HEK293 (cell line): ENCODE data around the gene ZFP92.

ENCODE experiments used
- CTCF ChIA-PET: fragments of 350-600 bp; formaldehyde crosslinking; extraction: SDS; loops from one replicate; lab custom pipeline; 2021; ENCODE audit warnings: antibody characterized with exemption; lab: Yijun Ruan, JAX
- POLR2A ChIA-PET: fragments of 300-600 bp; formaldehyde crosslinking; extraction: SDS; loops from one replicate; lab custom pipeline; 2020; ENCODE audit warnings: antibody characterized with exemption, inconsistent platforms; lab: Yijun Ruan, JAX
- H3K27ac ChIP-seq: fragments of 200-500 bp; sonication (Bioruptor generic); 2 replicates; pipeline ENCODE4 v1.5.1; 2014; ENCODE audit warnings: low read depth, low read length, control low read depth, inconsistent platforms; ENCODE audit errors: extremely low read depth
- H3K36me3 ChIP-seq, 2 experiments: fragments of 200-500 bp in 1 of 2; sonication (Bioruptor generic) in 1 of 2; 1 replicate in 1 of 2; 2 replicates in 1 of 2; pipeline ENCODE4 v1.5.1; 2014 to 2017; ENCODE audit warnings: inconsistent platforms in 2 of 2, low read length in 2 of 2; ENCODE audit not compliant: control insufficient read depth in 2 of 2, insufficient read depth in 1 of 2
- H3K4me1 ChIP-seq: fragments of 200-500 bp; sonication (Bioruptor generic); 2 replicates; pipeline ENCODE4 v1.5.1; 2014; ENCODE audit warnings: mild to moderate bottlenecking, low read length, inconsistent platforms; ENCODE audit not compliant: control insufficient read depth, insufficient read depth
- H3K4me3 ChIP-seq: 2 replicates; pipeline ENCODE4 v1.5.1; 2011; ENCODE audit warnings: low read depth, mild to moderate bottlenecking, control low read depth, low read length, moderate library complexity
- H3K9me3 ChIP-seq: fragments of 200-500 bp; sonication (Bioruptor generic); 2 replicates; pipeline ENCODE4 v1.5.1; 2014; ENCODE audit warnings: low read depth, low read length, inconsistent platforms; ENCODE audit not compliant: control insufficient read depth, insufficient read depth
- AEBP2 ChIP-seq: fragments of 450-650 bp; formaldehyde crosslinking; IDR thresholded peaks from 2 replicates; pipeline ENCODE4 v1.5.1; 2016; ENCODE audit warnings: missing biosample characterization, missing genetic modification characterization, borderline replicate concordance
- KLF7 ChIP-seq: fragments of 450-650 bp; formaldehyde crosslinking; IDR thresholded peaks from 2 replicates; pipeline ENCODE4 v1.5.1; 2016; ENCODE audit warnings: missing biosample characterization, missing genetic modification characterization, borderline replicate concordance
- MZF1 ChIP-seq: fragments of 450-650 bp; formaldehyde crosslinking; IDR thresholded peaks from 2 replicates; pipeline ENCODE4 v1.5.1; 2017; ENCODE audit warnings: missing biosample characterization, missing genetic modification characterization, borderline replicate concordance
- PRDM4 ChIP-seq: fragments of 450-650 bp; formaldehyde crosslinking; IDR thresholded peaks from 2 replicates; pipeline ENCODE4 v1.5.1; 2017; ENCODE audit warnings: missing biosample characterization, missing genetic modification characterization
- SP7 ChIP-seq: fragments of 450-650 bp; formaldehyde crosslinking; IDR thresholded peaks from 2 replicates; pipeline ENCODE4 v1.5.1; 2016; ENCODE audit warnings: missing biosample characterization, missing genetic modification characterization
- ZBTB10 ChIP-seq: fragments of 450-650 bp; formaldehyde crosslinking; IDR thresholded peaks from 2 replicates; pipeline ENCODE4 v1.5.1; 2016; ENCODE audit warnings: missing biosample characterization, missing genetic modification characterization
- ZBTB17 ChIP-seq: fragments of 450-650 bp; formaldehyde crosslinking; IDR thresholded peaks from 2 replicates; pipeline ENCODE4 v1.5.1; 2016; ENCODE audit warnings: missing biosample characterization, missing genetic modification characterization
- ZBTB8A ChIP-seq: fragments of 450-650 bp; formaldehyde crosslinking; IDR thresholded peaks from 2 replicates; pipeline ENCODE4 v1.5.1; 2016; ENCODE audit warnings: missing biosample characterization, missing genetic modification characterization
- ZIC2 ChIP-seq: fragments of 450-650 bp; formaldehyde crosslinking; IDR thresholded peaks from 2 replicates; pipeline ENCODE4 v1.5.1; 2016; ENCODE audit warnings: missing biosample characterization, missing genetic modification characterization
- ZNF155 ChIP-seq: fragments of 450-650 bp; formaldehyde crosslinking; IDR thresholded peaks from 2 replicates; pipeline ENCODE4 v1.5.1; 2016; ENCODE audit warnings: missing biosample characterization, missing genetic modification characterization
- ZNF302 ChIP-seq: fragments of 450-650 bp; formaldehyde crosslinking; IDR thresholded peaks from 2 replicates; pipeline ENCODE4 v1.5.1; 2016; ENCODE audit warnings: missing biosample characterization, missing genetic modification characterization, low read depth
- ZNF350 ChIP-seq: fragments of 450-650 bp; formaldehyde crosslinking; IDR thresholded peaks from 2 replicates; pipeline ENCODE4 v1.5.0; 2017; ENCODE audit warnings: missing biosample characterization, mild to moderate bottlenecking, missing genetic modification characterization
- ZNF362 ChIP-seq: fragments of 450-650 bp; formaldehyde crosslinking; IDR thresholded peaks from 2 replicates; pipeline ENCODE4 v1.5.1; 2016; ENCODE audit warnings: missing biosample characterization, missing genetic modification characterization
- ZNF544 ChIP-seq: fragments of 450-650 bp; formaldehyde crosslinking; IDR thresholded peaks from 2 replicates; pipeline ENCODE4 v1.5.0; 2017; ENCODE audit warnings: missing biosample characterization, missing genetic modification characterization
- ZNF548 ChIP-seq: fragments of 450-650 bp; formaldehyde crosslinking; IDR thresholded peaks from 2 replicates; pipeline ENCODE4 v1.5.1; 2016; ENCODE audit warnings: missing biosample characterization, missing genetic modification characterization
- ZNF560 ChIP-seq: fragments of 450-650 bp; formaldehyde crosslinking; IDR thresholded peaks from 2 replicates; pipeline ENCODE4 v1.5.1; 2017; ENCODE audit warnings: missing biosample characterization, missing genetic modification characterization, borderline replicate concordance
- ZNF610 ChIP-seq: fragments of 450-650 bp; formaldehyde crosslinking; IDR thresholded peaks from 2 replicates; pipeline ENCODE4 v1.5.1; 2016; ENCODE audit warnings: missing biosample characterization, missing genetic modification characterization, borderline replicate concordance
- ZNF704 ChIP-seq: fragments of 450-650 bp; formaldehyde crosslinking; IDR thresholded peaks from 2 replicates; pipeline ENCODE4 v1.5.1; 2016; ENCODE audit warnings: missing biosample characterization, missing genetic modification characterization
- ZSCAN23 ChIP-seq: fragments of 450-650 bp; formaldehyde crosslinking; IDR thresholded peaks from 2 replicates; pipeline ENCODE4 v1.5.1; 2016; ENCODE audit warnings: missing biosample characterization, missing genetic modification characterization

ZFP92 gene

GRCh38 chrX:153448556-153449367, 37.5 kb downstream of the ZFP92 start:
- no peak for TF ChIP-seq ZIC2 (tag by site-specific recombination)
- no peak for TF ChIP-seq SP7 (tag by site-specific recombination)
- TF ChIP-seq ZNF544: no peak
- no peak for TF ChIP-seq AEBP2 (tag by site-specific recombination)
- no peak for TF ChIP-seq ZSCAN23 (tag by site-specific recombination)
- no peak for TF ChIP-seq PRDM4
- no peak for TF ChIP-seq KLF7 (tag by site-specific recombination)
- no peak for TF ChIP-seq MZF1 (tag by site-specific recombination)
- no peak for TF ChIP-seq ZNF155 (tag by site-specific recombination)
- no peak for TF ChIP-seq ZBTB17
- TF ChIP-seq ZNF350 (tag by site-specific recombination): no peak
- TF ChIP-seq ZNF560: no peak
- no peak for TF ChIP-seq ZNF704
- TF ChIP-seq ZBTB8A: no peak
- TF ChIP-seq ZNF362 (tag by site-specific recombination): no peak
- no peak for TF ChIP-seq ZNF548 (tag by site-specific recombination)
- no peak for TF ChIP-seq ZBTB10 (tag by site-specific recombination)
- no peak for TF ChIP-seq ZNF610 (tag by site-specific recombination)
- no peak for TF ChIP-seq ZNF302 (tag by site-specific recombination)
- peaks cover 0 to 13% of the 10 kb centered on the region in 2 experiments; a peak in 2 of 3 replicates for H3K36me3 ChIP-seq
- ChIA-PET CTCF (interaction anchor here (0.5 kb wide), 1 partner anchor 105 kb away, joined by 3 read pairs; no protein-coding TSS in a partner anchor), POLR2A (no interaction called here)
- no peak overlapping the region for H3K27ac ChIP-seq
- H3K4me1 ChIP-seq: no peaks in the 10 kb centered on the region
- H3K9me3 ChIP-seq: no peaks in the 10 kb centered on the region
- H3K4me3 ChIP-seq: no peak overlapping the region
